B cell (primary cell): ENCODE measurements around the gene C3orf49. TPM values are rescaled to one million over a fixed set of nuclear protein-coding genes. Genes with fewer than 3 reads are reported as not detected.
A peak's percentile ranks its signal among the peaks of the same experiment; 100 is the strongest.

Source experiments
- ATAC-seq: fragments of 200-7000 bp; cut with Tn5 transposase; one replicate; pipeline ENCODE4 v1.10.0; 2021; ENCODE audit warnings: low read depth, mild to moderate bottlenecking, moderate number of reproducible peaks, moderate library complexity
- CTCF ChIA-PET: fragments of 350-600 bp; sonication (Branson Sonifier 250); formaldehyde crosslinking; loops from one replicate; lab custom pipeline; 2021; ENCODE audit warnings: antibody characterized with exemption, inconsistent platforms; lab: Charles Lee
- POLR2A ChIA-PET: fragments of 350-600 bp; sonication (Branson Sonifier 250); formaldehyde crosslinking; loops from one replicate; lab custom pipeline; 2021; ENCODE audit warnings: antibody characterized with exemption; lab: Charles Lee
- DNase-seq: peaks from one replicate; pipeline ENCODE4 v3.0.0; 2013
- H2AFZ ChIP-seq: 2 replicates; pipeline ENCODE4 v1.6.1; 2012; ENCODE audit warnings: mild to moderate bottlenecking, low read depth, low read length; ENCODE audit not compliant: insufficient read depth, poor library complexity, severe bottlenecking
- H3K27ac ChIP-seq, 2 donors: 1 replicate in 1 of 2; 2 replicates in 1 of 2; pipeline ENCODE4 v1.5.1; 2012 to 2013; ENCODE audit warnings: low read length in 2 of 2, mild to moderate bottlenecking in 2 of 2, moderate library complexity in 1 of 2
- H3K27me3 ChIP-seq, 4 experiments: fragments of 200-600 bp in 1 of 4; sonication (generic) in 1 of 4; replicated peaks in 1 of 4; 1 replicate in 2 of 4; 2 replicates in 2 of 4; pipeline versions ENCODE4 v1.6.1 to v1.7.0; 2013 to 2016; ENCODE audit warnings: low read length in 3 of 4, mild to moderate bottlenecking in 2 of 4, mixed read lengths in 1 of 4, moderate library complexity in 1 of 4; ENCODE audit not compliant: insufficient read depth in 4 of 4, control insufficient read depth in 3 of 4; ENCODE audit errors: control extremely low read depth in 1 of 4
- H3K36me3 ChIP-seq, 2 experiments: replicated peaks in 1 of 2; 1 replicate in 1 of 2; 2 replicates in 1 of 2; pipeline versions ENCODE4 v1.6.1 to v1.7.1; 2013; ENCODE audit warnings: low read length in 1 of 2; ENCODE audit not compliant: insufficient read depth in 2 of 2, control insufficient read depth in 1 of 2; ENCODE audit errors: control extremely low read depth in 1 of 2, extremely low read depth in 1 of 2
- H3K4me1 ChIP-seq, 2 donors: fragments of 200-600 bp in 1 of 2; sonication (generic) in 1 of 2; 1 replicate in 1 of 2; 2 replicates in 1 of 2; pipeline versions ENCODE4 v1.5.1 to v1.6.1; 2013 to 2017; ENCODE audit warnings: low read length in 2 of 2; ENCODE audit not compliant: control insufficient read depth in 2 of 2, insufficient read depth in 2 of 2
- H3K4me2 ChIP-seq: replicated peaks from 2 replicates; pipeline ENCODE3; 2012; ENCODE audit warnings: mild to moderate bottlenecking, low read depth, low read length; ENCODE audit not compliant: poor library complexity, severe bottlenecking
- H3K4me3 ChIP-seq, 5 experiments: fragments of 200-600 bp in 1 of 5; sonication (generic) in 1 of 5; 1 replicate in 3 of 5; 2 replicates in 2 of 5; pipeline versions ENCODE4 v1.5.1 to v1.7.0; 2011 to 2016; ENCODE audit warnings: low read length in 4 of 5, mild to moderate bottlenecking in 4 of 5, low read depth in 2 of 5, control low read depth in 1 of 5, moderate library complexity in 1 of 5; ENCODE audit not compliant: insufficient read depth in 1 of 5; ENCODE audit errors: control extremely low read depth in 1 of 5, extremely low read depth in 1 of 5
- H3K79me2 ChIP-seq: fragments of 200-600 bp; sonication (generic); one replicate; pipeline ENCODE4 v1.6.0; 2016; ENCODE audit warnings: low read length; ENCODE audit not compliant: control insufficient read depth, insufficient read depth
- H3K9ac ChIP-seq: fragments of 200-600 bp; sonication (generic); 2 replicates; pipeline ENCODE4 v1.6.1; 2017; ENCODE audit warnings: mild to moderate bottlenecking, low read length, moderate library complexity
- H3K9me3 ChIP-seq, 3 donors: one replicate each; pipeline versions ENCODE4 v1.6.1 to v1.7.1; 2013; ENCODE audit warnings: low read length in 2 of 3; ENCODE audit not compliant: control insufficient read depth in 2 of 3, insufficient read depth in 1 of 3; ENCODE audit errors: control extremely low read depth in 1 of 3
- H4K20me1 ChIP-seq: 2 replicates; pipeline ENCODE4 v1.6.0; 2012; ENCODE audit warnings: mild to moderate bottlenecking, low read length; ENCODE audit not compliant: insufficient read depth, control insufficient read depth, poor library complexity, severe bottlenecking
- H3K27ac Mint-ChIP-seq: one replicate; pipeline ENCODE4 v1.8.0; 2021; ENCODE audit warnings: mixed read lengths
- H3K27me3 Mint-ChIP-seq: one replicate; pipeline ENCODE4 v1.8.0; 2021; ENCODE audit warnings: mixed read lengths
- H3K4me1 Mint-ChIP-seq: one replicate; pipeline ENCODE4 v1.8.0; 2021; ENCODE audit warnings: mixed read lengths
- H3K4me3 Mint-ChIP-seq: one replicate; pipeline ENCODE4 v1.8.0; 2021; ENCODE audit warnings: mixed read lengths
- H3K9me3 Mint-ChIP-seq: one replicate; pipeline ENCODE4 v1.8.0; 2022; ENCODE audit warnings: mixed read lengths; ENCODE audit not compliant: insufficient read depth
- CTCF ChIP-seq: fragments of 200-600 bp; IDR thresholded peaks from one replicate; pipeline ENCODE4 v1.8.0; 2022; ENCODE audit warnings: antibody characterized with exemption, mild to moderate bottlenecking
- EZH2 ChIP-seq: IDR thresholded peaks from 2 replicates; pipeline ENCODE4 v1.6.1; 2012; ENCODE audit warnings: borderline replicate concordance, low read depth, mild to moderate bottlenecking, moderate library complexity, low read length; ENCODE audit not compliant: insufficient read depth, poor library complexity, severe bottlenecking
- WGBS: methylation state at CpG from one replicate; pipeline ENCODE4 v1.1.5; 2013; ENCODE audit warnings: missing lambda C conversion rate; ENCODE audit not compliant: insufficient coverage; 5-methylcytosine and 5-hydroxymethylcytosine counted together
- intact Hi-C: fragments of 100-400 bp; cut with micrococcal nuclease; formaldehyde crosslinking; loops from one replicate; pipeline ENCODE4 v1.10.0; 2022
- polyA plus RNA-seq: library from polyadenylated mRNA; depleted of rRNA; stranded (reverse); fragments of >200 nt; gene quantifications from 2 replicates; pipeline ENCODE4 v1.2.3, GENCODE V29; 2012
- total RNA-seq, 2 donors: library from RNA; stranded (reverse); fragments of 120-200 nt in 1 of 2; gene quantifications; 1 replicate in 1 of 2; 2 replicates in 1 of 2; pipeline versions ENCODE4 v1.2.3 to v1.2.4, GENCODE V29; 2013 to 2022

The C3orf49 gene
- total and polyA plus RNA-seq, 2 donors (not counting 1 experiment from before 2014, with no cell fraction given) = not detected

- no peaks in the 10 kb centered on the region for H3K9me3 Mint-ChIP-seq
- peaks cover 0 to 6% of the 10 kb centered on the region in 2 experiments for H3K36me3 ChIP-seq
- no peaks in the 10 kb centered on the region for H3K27me3 Mint-ChIP-seq
- POLR2A ChIA-PET = no interaction called here
- H3K4me1 Mint-ChIP-seq = peaks cover 61% of the 10 kb centered on the region
- H3K4me3 Mint-ChIP-seq = peak overlapping the region; percentile 97
- WGBS = no CpG with 5 or more reads among the region's 3 CpGs
- H3K27me3 ChIP-seq = no peaks in the 10 kb centered on the region
- ATAC-seq = no peak
- H3K4me3 ChIP-seq = peak overlapping the region; percentile 58 to 96 (median 81)
- H3K4me1 ChIP-seq = peaks cover 16 to 19% of the 10 kb centered on the region in 2 donors
- peak overlapping the region; percentile 97 for H3K27ac Mint-ChIP-seq
- H3K9ac ChIP-seq = peak overlapping the region; percentile 89
- TF ChIP-seq EZH2 = no peak
- no peak for TF ChIP-seq CTCF
- H3K27ac ChIP-seq = peak overlapping the region; percentile 64 to 88
- intact Hi-C loops = loop anchor here (1.0 kb wide), 2 partner anchors 46 to 128 kb away; no protein-coding TSS in a partner anchor
- H4K20me1 ChIP-seq = peaks cover 16% of the 10 kb centered on the region
- H3K4me2 ChIP-seq = peak overlapping the region; percentile 78
- H2AFZ ChIP-seq = peak overlapping the region; percentile 89
- H3K9me3 ChIP-seq = no peaks in the 10 kb centered on the region
- DNase-seq = no peak
- peaks cover 67% of the 10 kb centered on the region for H3K79me2 ChIP-seq
- CTCF ChIA-PET = interaction anchor here (1.4 kb wide), 1 partner anchor 12 kb away, joined by 3 read pairs; no protein-coding TSS in a partner anchor
Observed at GRCh38 chr3:63864965-63865327, 45.8 kb downstream of the C3orf49 start.

DNA sequence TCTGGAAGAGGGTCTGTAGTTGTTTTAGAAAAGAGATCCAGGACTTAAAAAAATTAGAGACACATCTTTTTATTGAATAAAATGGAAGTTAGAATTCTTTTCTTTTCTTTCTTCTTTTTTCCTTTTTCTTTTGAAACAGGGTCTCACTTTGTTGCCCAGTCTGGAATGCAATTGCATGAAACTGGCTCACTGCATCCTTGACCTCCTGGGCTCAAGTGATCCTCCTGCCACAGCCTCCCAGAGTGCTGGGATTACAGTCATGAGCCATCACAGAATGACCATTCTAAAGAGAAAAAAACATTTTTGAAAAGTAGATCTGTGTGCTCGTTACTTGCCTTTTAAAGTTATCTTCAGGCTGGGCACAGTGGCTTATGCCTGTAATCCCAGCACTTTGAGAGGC, 48.1 kb downstream of the C3orf49 start:
- 100% methylated on average over 1 of the region's 1 CpG for WGBS

More for the DNA sequence above, 48.1 kb downstream of the C3orf49 start:
- no peaks in the 10 kb centered on the region for H3K9me3 ChIP-seq
- peaks cover 89% of the 10 kb centered on the region for H3K79me2 ChIP-seq
- intact Hi-C loops = no loop called here
- no peak for DNase-seq
- no peak overlapping the region for H2AFZ ChIP-seq
- Mint-ChIP-seq H3K4me1 (peaks cover 62% of the 10 kb centered on the region), H3K27me3 (no peaks in the 10 kb centered on the region), H3K4me3 (no peak overlapping the region), H3K9me3 (no peaks in the 10 kb centered on the region), H3K27ac (no peak overlapping the region)
- no peak overlapping the region for H3K4me3 ChIP-seq
- no peak overlapping the region for H3K4me2 ChIP-seq
- H3K36me3 ChIP-seq = peaks cover 0 to 6% of the 10 kb centered on the region in 2 experiments
- H3K27ac ChIP-seq = no peak overlapping the region
- H3K4me1 ChIP-seq = peaks cover 21 to 24% of the 10 kb centered on the region in 2 donors
- no peak for TF ChIP-seq EZH2
- no peak for TF ChIP-seq CTCF
- ChIA-PET POLR2A (no interaction called here), CTCF (no interaction called here)
- ATAC-seq = no peak
- H4K20me1 ChIP-seq = peaks cover 32% of the 10 kb centered on the region
- H3K27me3 ChIP-seq = no peaks in the 10 kb centered on the region
- H3K9ac ChIP-seq = no peak overlapping the region
